ENCODE results near the gene ABRAXAS1.

ABRAXAS1 gene

GRCh38 chr4:83449009-83449408, 35.9 kb downstream of the ABRAXAS1 start:
- DNase-seq = no peak

GRCh38 chr4:83440899-83441298, 44.0 kb downstream of the ABRAXAS1 start:
- no peak for DNase-seq

- DNase-seq = no peak
Measured at GRCh38 chr4:83440148-83440814, 44.6 kb downstream of the ABRAXAS1 start.

- DNase-seq = no peak
Measured at GRCh38 chr4:83438719-83439118, 46.2 kb downstream of the ABRAXAS1 start.

GRCh38 chr4:83436680-83437079, 48.2 kb downstream of the ABRAXAS1 start:
- DNase-seq = no peak

- DNase-seq = no peak
Measured at GRCh38 chr4:83431200-83431599, 53.7 kb downstream of the ABRAXAS1 start.

- DNase-seq = no peak
Measured at GRCh38 chr4:83418211-83418610, 66.7 kb downstream of the ABRAXAS1 start.

- no peak for DNase-seq
Measured at GRCh38 chr4:83417566-83417965, 67.3 kb downstream of the ABRAXAS1 start.

- DNase-seq = no peak
Measured at GRCh38 chr4:83413676-83414075, 71.2 kb downstream of the ABRAXAS1 start.
